HCT116 (cell line): ENCODE measurements around the gene CDON. TPM values are rescaled to one million over a fixed set of nuclear protein-coding genes. Genes with fewer than 3 reads are reported as not detected.

Source experiments
- ATAC-seq: fragments of 200-7000 bp; cut with Tn5 transposase; 2 replicates; pipeline ENCODE4 v1.9.1; 2020; ENCODE audit warnings: mild to moderate bottlenecking, moderate library complexity
- BruUV-seq: library from RNA; stranded (reverse); fragments of 400-500 nt; replicated peaks from 2 replicates; lab custom pipeline; 2021; lab: Mats Ljungman, UMichigan
- CTCF ChIA-PET: fragments of 300-600 bp; sonication (Branson Sonifier 250); formaldehyde crosslinking; loops from one replicate; lab custom pipeline; 2021; ENCODE audit warnings: antibody characterized with exemption; lab: Charles Lee
- POLR2A ChIA-PET: fragments of 300-600, 350-600 bp; sonication (Branson Sonifier 250); formaldehyde crosslinking; loops from one replicate; lab custom pipeline; 2021; ENCODE audit warnings: antibody characterized with exemption; lab: Charles Lee
- RAD21 ChIA-PET, 2 experiments: fragments of 300-600 bp; sonication (Branson Sonifier 250); formaldehyde crosslinking; loops; one replicate each; lab custom pipeline; 2023; ENCODE audit warnings: low total read pairs in 2 of 2; ENCODE audit not compliant: uncharacterized antibody in 2 of 2, unreplicated experiment in 2 of 2, low non-redundant PET in 1 of 2; lab: Charles Lee
- DNase-seq: peaks from one replicate; pipeline ENCODE4 v3.0.0-alpha.2; 2010; ENCODE audit warnings: low read depth, low spot score
- H2AFZ ChIP-seq: fragments of 200-600 bp; shearing (Covaris generic), sonication (generic); 2 replicates; pipeline ENCODE4 v1.6.1; 2017; ENCODE audit warnings: low read depth, mixed run types, mixed read lengths, antibody characterized with exemption, low read length; ENCODE audit not compliant: poor library complexity, severe bottlenecking
- H3K27ac ChIP-seq: 2 replicates; pipeline ENCODE4 v1.5.1; 2012; ENCODE audit warnings: low read depth, low read length
- H3K27me3 ChIP-seq: fragments of 200-600 bp; sonication (generic); 2 replicates; pipeline ENCODE4 v1.6.1; 2016; ENCODE audit warnings: mixed run types, low read length, mixed read lengths; ENCODE audit not compliant: insufficient read depth
- H3K36me3 ChIP-seq, 2 experiments: fragments of 200-500 bp in 1 of 2; fragments of 200-600 bp in 1 of 2; sonication (Bioruptor generic) in 1 of 2; sonication (generic) in 1 of 2; 2 replicates each; pipeline versions ENCODE4 v1.5.1 to v1.6.1; 2014 to 2016; ENCODE audit warnings: low read length in 2 of 2, inconsistent platforms in 1 of 2, mixed read lengths in 1 of 2, mixed run types in 1 of 2; ENCODE audit not compliant: insufficient read depth in 2 of 2, control insufficient read depth in 1 of 2
- H3K4me1 ChIP-seq, 2 experiments: fragments of 200-600 bp in 1 of 2; sonication (generic) in 1 of 2; 2 replicates each; pipeline versions ENCODE4 v1.5.1 to v1.6.1; 2012 to 2017; ENCODE audit warnings: low read length in 2 of 2, inconsistent platforms in 1 of 2, mild to moderate bottlenecking in 1 of 2, mixed read lengths in 1 of 2, mixed run types in 1 of 2, moderate library complexity in 1 of 2; ENCODE audit not compliant: insufficient read depth in 2 of 2, control insufficient read depth in 1 of 2
- H3K4me2 ChIP-seq: fragments of 200-600 bp; sonication (generic); 2 replicates; pipeline ENCODE4 v1.6.1; 2017; ENCODE audit warnings: mixed run types, low read length, mixed read lengths
- H3K4me3 ChIP-seq, 2 experiments: fragments of 200-600 bp in 1 of 2; sonication (generic) in 1 of 2; replicated peaks in 1 of 2; 2 replicates each; pipeline ENCODE4 v1.5.1; 2011 to 2016; ENCODE audit warnings: low read length in 2 of 2, control low read depth in 1 of 2, low read depth in 1 of 2, mild to moderate bottlenecking in 1 of 2, mixed read lengths in 1 of 2, mixed run types in 1 of 2
- H3K79me2 ChIP-seq: fragments of 200-600 bp; sonication (generic); 2 replicates; pipeline ENCODE4 v1.6.1; 2017; ENCODE audit warnings: mild to moderate bottlenecking, mixed run types, low read length, moderate library complexity, mixed read lengths; ENCODE audit not compliant: insufficient read depth
- H3K9ac ChIP-seq: fragments of 200-600 bp; sonication (generic); 2 replicates; pipeline ENCODE4 v1.6.1; 2016; ENCODE audit warnings: low read length, mixed read lengths
- H3K9me2 ChIP-seq: fragments of 200-600 bp; sonication (generic), shearing (Covaris generic); 2 replicates; pipeline ENCODE4 v1.6.1; 2017; ENCODE audit warnings: mixed run types, mild to moderate bottlenecking, moderate library complexity; ENCODE audit not compliant: insufficient read depth
- H3K9me3 ChIP-seq, 2 experiments: fragments of 200-500 bp in 1 of 2; fragments of 200-600 bp in 1 of 2; sonication (Bioruptor generic) in 1 of 2; sonication (generic) in 1 of 2; 2 replicates each; pipeline ENCODE4 v1.6.1; 2014 to 2017; ENCODE audit warnings: low read length in 2 of 2, mixed read lengths in 2 of 2, inconsistent platforms in 1 of 2, low read depth in 1 of 2, mild to moderate bottlenecking in 1 of 2, mixed run types in 1 of 2, moderate library complexity in 1 of 2; ENCODE audit not compliant: control insufficient read depth in 1 of 2, insufficient read depth in 1 of 2
- H4K20me1 ChIP-seq: fragments of 200-600 bp; sonication (generic), shearing (Covaris generic); 2 replicates; pipeline ENCODE4 v1.6.1; 2017; ENCODE audit warnings: mixed run types, mild to moderate bottlenecking, moderate library complexity; ENCODE audit not compliant: insufficient read depth
- ATF3 ChIP-seq: IDR thresholded peaks from 2 replicates; pipeline ENCODE4 v1.6.1; 2012
- CBX3 ChIP-seq: IDR thresholded peaks from 2 replicates; pipeline ENCODE4 v1.6.1; 2012; ENCODE audit warnings: low read depth
- CEBPB ChIP-seq: IDR thresholded peaks from 2 replicates; pipeline ENCODE4 v1.6.1; 2012; ENCODE audit warnings: low read depth
- CTCF ChIP-seq, 3 experiments: fragments of 200-600 bp in 1 of 3; sonication (generic) in 1 of 3; IDR thresholded peaks in 2 of 3; conservative IDR thresholded peaks in 1 of 3; 2 replicates each; pipeline ENCODE4 v1.5.1; 2012 to 2017; ENCODE audit warnings: low read depth in 2 of 3, low read length in 2 of 3, antibody characterized with exemption in 1 of 3, borderline replicate concordance in 1 of 3, control low read depth in 1 of 3, mild to moderate bottlenecking in 1 of 3, mixed read lengths in 1 of 3, mixed run types in 1 of 3, moderate library complexity in 1 of 3; ENCODE audit not compliant: insufficient read depth in 1 of 3
- EGR1 ChIP-seq: IDR thresholded peaks from 2 replicates; pipeline ENCODE4 v1.6.1; 2012; ENCODE audit warnings: low read depth
- EZH2phosphoT487 ChIP-seq: fragments of 200-600 bp; IDR thresholded peaks from 2 replicates; pipeline ENCODE4 v1.6.1; 2018; ENCODE audit warnings: antibody characterized with exemption, borderline replicate concordance
- FOSL1 ChIP-seq: IDR thresholded peaks from 2 replicates; pipeline ENCODE4 v1.6.1; 2012; ENCODE audit warnings: low read depth
- MAX ChIP-seq: IDR thresholded peaks from 2 replicates; pipeline ENCODE4 v1.6.1; 2012
- POLR2A ChIP-seq: IDR thresholded peaks from 2 replicates; pipeline ENCODE4 v1.7.0; 2011; ENCODE audit warnings: borderline replicate concordance; ENCODE audit not compliant: insufficient read depth, insufficient read length; ENCODE audit errors: extremely low read depth
- POLR2AphosphoS5 ChIP-seq: IDR thresholded peaks from 2 replicates; pipeline ENCODE4 v1.6.1; 2011; ENCODE audit warnings: mild to moderate bottlenecking, low read depth, low read length, moderate library complexity
- RAD21 ChIP-seq: IDR thresholded peaks from 2 replicates; pipeline ENCODE4 v1.6.1; 2012; ENCODE audit warnings: low read depth, mild to moderate bottlenecking
- SIN3A ChIP-seq: IDR thresholded peaks from 2 replicates; pipeline ENCODE4 v1.6.1; 2012; ENCODE audit warnings: low read depth
- SP1 ChIP-seq: IDR thresholded peaks from 2 replicates; pipeline ENCODE4 v1.6.1; 2012; ENCODE audit warnings: low read depth
- SRF ChIP-seq: IDR thresholded peaks from 2 replicates; pipeline ENCODE4 v1.6.1; 2012; ENCODE audit warnings: low read depth
- TCF7L2 ChIP-seq: IDR thresholded peaks from 2 replicates; pipeline ENCODE4 v1.7.0; 2011; ENCODE audit warnings: borderline replicate concordance, inconsistent platforms; ENCODE audit not compliant: insufficient read depth, insufficient read length; ENCODE audit errors: extremely low read depth
- YY1 ChIP-seq: IDR thresholded peaks from 2 replicates; pipeline ENCODE4 v1.6.1; 2011; ENCODE audit warnings: low read length, low read depth, moderate library complexity, mild to moderate bottlenecking; ENCODE audit not compliant: insufficient replicate concordance; ENCODE audit errors: extremely low read depth
- ZBTB33 ChIP-seq: IDR thresholded peaks from 2 replicates; pipeline ENCODE4 v1.6.1; 2011; ENCODE audit warnings: mild to moderate bottlenecking, low read length, moderate library complexity; ENCODE audit not compliant: insufficient replicate concordance; ENCODE audit errors: extremely low read depth
- intact Hi-C: fragments of 100-400 bp; cut with micrococcal nuclease; formaldehyde crosslinking; loops from 2 replicates; pipeline ENCODE4 v1.10.0; 2022
- total RNA-seq: library from RNA; stranded (reverse); gene quantifications from one replicate; pipeline ENCODE4 v1.2.1, GENCODE V29; 2021; ENCODE audit not compliant: unreplicated experiment

The CDON gene
- total RNA-seq, 1 experiment from 2014 or later: 16.9 TPM

- no peak for TF ChIP-seq MAX
- TF ChIP-seq ATF3: no peak
- TF ChIP-seq EZH2phosphoT487: no peak
- TF ChIP-seq SRF: no peak
- no peak for TF ChIP-seq RAD21
- TF ChIP-seq TCF7L2: no peak
- no peak for TF ChIP-seq CTCF (IDR thresholded peaks at IDR 0.05 in 2 of 3, conservative IDR thresholded peaks at IDR 0.05 in 1 of 3; ENCODE audit: borderline replicate concordance in 1 of 3, insufficient read depth in 1 of 3, low read depth in 2 of 3, low read length in 2 of 3)
These were observed 33.1 kb upstream of the CDON start (continued) for GRCh38 chr11:126095745-126096144.

GRCh38 chr11:126090452-126090851 lies 27.8 kb upstream of the CDON start:
- TF ChIP-seq MAX (no peak), SP1 (no peak), ZBTB33 (no peak), RAD21 (no peak), CBX3 (no peak), POLR2AphosphoS5 (no peak), ATF3 (no peak), CEBPB (no peak), POLR2A (no peak), TCF7L2 (no peak), FOSL1 (no peak), SIN3A (no peak), CTCF (IDR thresholded peaks at IDR 0.05 in 2 of 3, conservative IDR thresholded peaks at IDR 0.05 in 1 of 3; ENCODE audit: borderline replicate concordance in 1 of 3, insufficient read depth in 1 of 3, low read depth in 2 of 3, low read length in 2 of 3) (no peak), YY1 (no peak), EGR1 (no peak)
- TF ChIP-seq, all 23 proteins: peak for 0

More at GRCh38 chr11:126090452-126090851, 27.8 kb upstream of the CDON start:
- Histone ChIP-seq H3K27me3 (no peaks in the 10 kb centered on the region), H3K9ac (no peak overlapping the region), H4K20me1 (no peaks in the 10 kb centered on the region), H3K4me3 (no peak overlapping the region), H3K9me3 (no peaks in the 10 kb centered on the region), H3K79me2 (no peaks in the 10 kb centered on the region), H3K4me2 (no peak overlapping the region), H3K4me1 (no peaks in the 10 kb centered on the region), H3K9me2 (no peaks in the 10 kb centered on the region), H3K36me3 (no peaks in the 10 kb centered on the region), H3K27ac (no peak overlapping the region), H2AFZ (no peak overlapping the region)
- intact Hi-C loops: no loop called here
- BruUV-seq: no TSS peak
- POLR2A ChIA-PET: no interaction called here
- RAD21 ChIA-PET: no interaction called here
- ATAC-seq (no peak), DNase-seq (no peak)
- CTCF ChIA-PET: no interaction called here
